HuH-7 (cell line): ENCODE data around the gene STPG1.
A peak's percentile ranks its signal among the peaks of the same experiment; 100 is the strongest.
"Not testable (repeated sequence)": the region's sequence is repeated elsewhere in the genome, so short reads cannot be mapped to it uniquely, and the experiment has no call there.

Source experiments
- DNase-seq: peaks from one replicate; pipeline ENCODE4 v3.0.0; 2011; ENCODE audit warnings: low spot score

Gene STPG1

GRCh38 chr1:24413350-24414163, at the start of gene STPG1:
STPG1 (minus strand) TSS chr1:24413782; CDS start chr1:24401388, 12,394 bp downstream.
- peak; percentile 85 for DNase-seq

GRCh38 chr1:24462128-24462527, 48.5 kb upstream of the STPG1 start:
- not testable (repeated sequence) for DNase-seq

GRCh38 chr1:24459551-24460266, 46.1 kb upstream of the STPG1 start:
- no peak for DNase-seq

- DNase-seq, result no peak
These were observed 44.3 kb upstream of the STPG1 start for GRCh38 chr1:24457866-24458265.

- DNase-seq, result no peak
These were observed 41.7 kb upstream of the STPG1 start for GRCh38 chr1:24455272-24455671.

- DNase-seq, result no peak
These were observed 41.1 kb upstream of the STPG1 start for GRCh38 chr1:24454673-24455072.

- no peak for DNase-seq
These were observed 39.4 kb upstream of the STPG1 start for GRCh38 chr1:24452922-24453485.

- no peak for DNase-seq
These were observed 38.2 kb upstream of the STPG1 start for GRCh38 chr1:24451746-24452145.

GRCh38 chr1:24450857-24451397, 37.3 kb upstream of the STPG1 start:
- no peak for DNase-seq

- no peak for DNase-seq
These were observed 36.7 kb upstream of the STPG1 start for GRCh38 chr1:24450316-24450715.

GRCh38 chr1:24446446-24446845, 32.9 kb upstream of the STPG1 start:
- DNase-seq, result not testable (repeated sequence)

- DNase-seq, result no peak
These were observed 29.7 kb upstream of the STPG1 start for GRCh38 chr1:24443241-24443656.

- DNase-seq, result no peak
These were observed 29.2 kb upstream of the STPG1 start for GRCh38 chr1:24442764-24443163.

- DNase-seq, result no peak
These were observed 28.6 kb upstream of the STPG1 start for GRCh38 chr1:24441996-24442668.

GRCh38 chr1:24441480-24441879, 27.9 kb upstream of the STPG1 start:
- no peak for DNase-seq

GRCh38 chr1:24440436-24440835, 26.9 kb upstream of the STPG1 start:
- no peak for DNase-seq

- no peak for DNase-seq
These were observed 24.9 kb upstream of the STPG1 start for GRCh38 chr1:24438423-24438901.

- DNase-seq, result no peak
These were observed 24.2 kb upstream of the STPG1 start for GRCh38 chr1:24437631-24438396.

- no peak for DNase-seq
These were observed 22.3 kb upstream of the STPG1 start for GRCh38 chr1:24435782-24436365.

- no peak for DNase-seq
These were observed 13.9 kb upstream of the STPG1 start for GRCh38 chr1:24427545-24427862.
